Inferior parietal cortex (tissue), 1 donor: ENCODE results near the gene BABAM1.

Experiments
- DNase-seq: peaks from one replicate; pipeline ENCODE4 v3.0.0-alpha.2; 2016; ENCODE audit errors: extremely low spot score

Gene BABAM1

GRCh38 chr19:17266975-17267788 is at the start of gene BABAM1:
Gene BABAM1, plus strand, starts transcription at chr19:17267443. Its CDS starts 1,364 bp downstream, at chr19:17268807.
- DNase-seq, result peak; percentile 99

- DNase-seq, result no peak
Measured at GRCh38 chr19:17219286-17219685, 48.0 kb upstream of the BABAM1 start.

DNA sequence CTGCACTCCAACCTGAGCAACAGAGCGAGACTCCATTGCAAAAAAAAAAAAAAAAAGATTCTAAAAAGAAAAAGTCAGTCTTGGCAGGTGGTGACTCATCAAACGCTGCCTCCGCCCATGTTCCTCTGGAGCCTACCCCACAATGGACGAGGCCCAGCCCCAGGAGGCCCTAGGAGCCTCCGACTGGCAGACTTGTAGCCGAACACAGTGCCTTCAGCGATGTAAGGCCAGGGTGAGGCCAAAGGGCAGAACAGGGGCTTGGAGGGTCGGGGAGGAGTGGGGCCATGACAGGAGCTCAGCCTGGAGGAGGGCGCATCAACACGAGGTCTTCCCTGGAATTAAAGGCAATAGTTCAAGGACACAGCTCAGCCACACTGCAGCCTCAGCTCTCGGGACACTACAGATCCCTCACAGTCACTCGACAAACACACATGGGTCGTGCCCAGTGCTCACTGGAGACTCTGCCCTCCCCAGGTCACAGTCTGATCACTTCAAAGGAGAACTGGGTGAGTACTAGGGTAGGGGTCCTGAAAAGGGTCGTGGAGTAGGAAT is 47.0 kb upstream of the BABAM1 start:
- DNase-seq, result peak; percentile 20

DNA sequence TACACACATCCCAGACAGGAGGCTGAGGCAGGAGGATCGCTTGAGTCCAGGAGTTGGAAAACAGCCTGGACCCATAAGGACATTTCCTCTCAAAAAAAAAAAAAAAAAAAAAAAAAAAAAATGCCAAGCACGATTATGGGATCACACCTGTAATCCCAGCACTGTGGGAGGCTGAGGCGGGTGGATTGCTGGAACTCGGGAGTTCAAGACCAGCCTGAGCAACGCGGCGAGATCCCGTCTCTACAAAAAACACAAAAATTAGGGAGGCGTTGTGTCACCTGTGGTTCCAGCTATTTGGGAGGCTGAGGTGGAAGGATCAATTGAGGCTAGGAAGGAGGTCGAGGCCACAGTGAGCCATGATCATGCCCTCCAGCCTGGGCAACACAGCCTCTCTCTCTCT is 42.2 kb upstream of the BABAM1 start:
- DNase-seq, result no peak

DNA sequence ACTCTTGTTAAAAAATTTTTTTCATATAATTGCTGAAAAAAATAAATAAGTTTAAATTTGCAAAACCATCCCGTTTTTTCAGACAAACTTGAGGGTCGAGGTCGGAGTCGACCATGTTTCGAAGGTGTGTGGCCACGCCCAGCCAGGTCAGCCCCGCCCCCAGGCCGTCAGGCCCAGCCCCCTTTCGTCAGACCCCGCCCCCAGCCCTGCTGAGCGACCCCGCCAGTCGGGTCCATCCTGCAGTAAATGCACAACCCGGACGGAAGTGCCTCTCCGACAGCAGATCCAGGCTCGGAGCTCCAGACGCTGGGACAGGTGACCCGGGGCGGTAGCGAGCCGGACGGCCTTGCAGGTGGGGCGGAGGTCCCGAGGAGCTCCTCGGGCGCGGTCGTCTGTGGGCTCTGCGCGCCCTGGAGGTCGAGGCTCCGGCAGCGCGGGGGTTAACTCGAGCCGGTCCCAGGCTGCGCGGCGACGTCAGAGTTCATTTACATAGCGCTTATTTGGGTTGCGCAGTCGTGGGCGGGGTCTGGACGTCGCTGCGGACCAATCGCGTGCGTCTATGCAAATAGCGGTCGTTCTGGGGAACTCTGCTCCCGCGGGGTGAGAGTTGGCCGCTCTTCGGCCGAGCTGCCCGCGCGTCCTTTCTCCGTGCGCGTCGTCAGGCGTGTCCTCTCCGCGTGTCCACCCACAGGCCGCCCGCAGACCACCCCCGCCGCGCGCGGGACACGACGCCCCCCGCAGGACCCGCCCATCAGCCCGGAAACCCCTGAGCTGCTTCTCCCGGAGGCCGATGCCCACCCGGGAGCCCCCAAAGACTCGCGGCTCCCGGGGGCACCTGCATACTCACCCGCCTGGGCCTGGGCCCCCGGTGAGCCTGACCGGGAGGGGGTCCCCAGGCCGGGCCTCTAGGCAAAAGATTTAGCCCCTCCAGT is 41.0 kb upstream of the BABAM1 start, which contains the start of gene OCEL1:
OCEL1 (plus strand) TSS at position 225 of the 932 bp plus-strand sequence; CDS start at position 247, 22 bp downstream.
- peak; percentile 98 for DNase-seq

DNA sequence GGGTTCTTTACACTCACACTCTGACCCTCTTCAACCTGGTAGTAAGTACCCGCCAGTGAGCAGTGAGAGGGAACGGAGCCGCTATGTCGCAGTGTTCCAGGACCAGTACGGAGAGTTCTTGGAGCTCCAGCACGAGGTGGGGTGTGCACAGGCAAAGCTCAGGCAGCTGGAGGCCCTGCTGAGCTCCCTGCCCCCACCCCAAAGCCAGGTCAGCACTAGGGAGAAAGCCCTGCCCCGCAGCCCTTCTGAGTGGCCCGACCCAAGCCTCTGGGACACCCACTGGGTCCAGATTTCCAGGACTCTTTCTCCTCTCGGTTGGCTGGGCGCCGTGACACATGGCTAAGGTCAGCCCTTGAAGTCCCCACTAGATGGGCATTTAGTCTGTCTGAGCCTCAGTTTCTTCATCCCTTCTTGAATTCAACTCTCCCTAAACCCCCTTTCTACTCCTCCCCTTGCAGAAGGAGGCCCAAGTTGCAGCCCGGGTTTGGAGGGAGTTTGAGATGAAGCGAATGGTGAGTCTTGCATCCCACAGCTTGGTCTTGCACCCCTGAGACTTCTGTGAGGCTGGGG is 39.4 kb upstream of the BABAM1 start:
- no peak for DNase-seq

GRCh38 chr19:17229890-17230289 is 37.4 kb upstream of the BABAM1 start:
- no peak for DNase-seq

DNA sequence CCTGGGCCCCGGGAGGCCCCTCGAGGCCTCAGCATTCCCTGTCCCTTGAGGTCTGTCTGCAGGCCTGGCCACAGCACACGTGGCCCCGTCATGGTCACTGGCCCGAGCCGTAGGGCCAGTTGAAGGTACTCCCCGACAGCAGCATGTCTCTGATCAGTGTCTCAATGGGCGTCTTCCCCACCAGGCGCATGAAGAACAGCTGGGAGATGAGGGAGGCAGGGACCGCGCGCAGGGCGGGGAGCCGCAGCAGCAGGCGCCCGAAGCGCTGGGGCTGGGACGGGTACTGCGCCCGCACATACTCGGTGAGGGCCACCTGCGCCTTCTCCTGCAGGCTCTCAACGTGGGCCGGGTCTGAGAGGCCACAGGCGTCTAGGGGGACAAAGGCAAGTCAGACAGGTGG is 35.0 kb upstream of the BABAM1 start:
- DNase-seq, result no peak

DNA sequence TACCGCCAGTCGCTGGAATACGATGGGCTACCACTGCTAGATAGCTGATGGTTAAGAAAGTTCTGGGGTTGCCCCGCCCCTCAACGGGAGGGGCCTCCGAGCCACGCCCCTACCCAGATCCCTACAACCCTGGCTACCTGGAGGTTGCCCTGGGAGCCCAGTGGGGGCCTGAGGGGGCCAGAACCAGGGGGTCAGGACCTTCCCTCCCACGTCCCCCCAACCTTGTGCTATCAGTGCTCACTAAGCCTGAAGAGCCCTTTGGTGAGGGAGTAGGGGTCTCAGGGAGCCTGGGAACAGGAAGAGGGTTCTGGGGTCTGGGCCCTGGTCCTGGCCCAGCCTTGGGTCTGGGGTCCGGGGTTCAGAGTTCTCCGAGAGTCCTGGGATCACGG is 32.3 kb upstream of the BABAM1 start:
- no peak for DNase-seq

DNA sequence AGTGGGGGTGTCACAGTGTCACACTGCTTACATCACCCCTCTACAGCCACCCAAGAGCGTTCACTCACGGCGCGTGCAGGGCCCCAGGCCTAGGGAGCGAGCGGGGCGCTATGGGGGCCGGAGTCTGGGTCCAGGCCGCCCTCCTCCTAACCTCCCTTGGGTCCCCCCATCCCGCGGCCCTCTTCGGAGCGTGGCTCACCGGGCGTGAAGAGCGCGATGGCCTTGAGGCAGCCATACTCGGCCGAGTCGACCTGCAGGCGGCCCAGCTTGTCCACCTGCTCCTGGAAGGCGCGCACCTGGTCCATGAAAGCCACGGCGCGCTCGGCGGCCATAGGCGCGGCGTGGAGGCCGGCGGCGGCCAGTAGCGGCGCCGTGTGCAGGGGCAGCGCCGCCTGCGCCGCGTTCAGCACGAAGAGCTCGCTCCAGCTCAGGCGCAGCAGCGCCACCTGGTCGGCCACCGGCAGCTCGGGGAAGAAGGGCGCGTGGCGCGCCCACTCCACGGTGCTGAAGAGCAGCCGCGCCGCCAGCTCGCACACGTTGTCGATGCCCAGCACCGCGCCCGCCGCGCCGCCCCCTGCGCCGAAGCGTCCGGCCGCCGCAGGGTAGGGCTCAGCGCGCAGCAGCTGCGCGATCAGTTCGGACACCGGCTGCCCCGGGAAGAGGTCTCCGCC is 31.8 kb upstream of the BABAM1 start:
- peak; percentile 56 for DNase-seq

- DNase-seq, result no peak
Measured at GRCh38 chr19:17235971-17236777, 31.1 kb upstream of the BABAM1 start.

DNA sequence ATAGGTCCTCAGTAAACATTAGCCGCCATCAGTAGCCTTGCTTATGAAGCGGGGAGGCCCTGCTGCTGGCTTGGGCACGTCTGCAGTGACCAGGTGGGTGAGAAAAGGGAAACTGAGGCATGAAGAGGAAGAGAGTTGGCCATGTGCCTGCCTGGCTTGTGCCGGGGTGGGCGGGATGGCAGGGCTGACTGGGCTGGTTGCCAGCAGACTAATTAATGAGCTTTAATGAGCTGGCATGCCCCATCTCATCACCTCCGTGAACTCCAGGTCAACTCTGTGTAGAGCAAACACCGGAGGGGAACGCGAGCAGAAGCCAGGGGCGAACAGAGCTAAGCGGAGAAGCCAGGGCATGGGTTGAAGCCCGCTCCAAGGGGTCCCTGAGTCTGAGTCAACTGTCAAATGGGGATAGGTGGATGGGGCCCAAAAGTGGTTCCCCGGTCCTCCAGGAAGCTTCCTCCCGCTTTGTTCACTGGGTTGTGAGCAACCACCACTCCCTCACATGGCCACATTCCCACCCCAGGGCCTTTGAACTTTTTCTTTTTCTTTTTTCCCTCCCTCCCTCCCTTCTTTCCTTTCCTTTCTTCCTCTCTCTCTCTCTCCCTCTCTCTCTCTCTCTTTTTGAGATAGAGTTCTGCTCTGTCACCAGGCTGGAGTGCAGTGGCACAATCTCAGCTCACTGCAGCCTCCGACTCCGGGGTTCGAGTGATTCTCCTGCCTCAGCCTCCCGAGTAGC is 30.3 kb upstream of the BABAM1 start:
- DNase-seq, result no peak

- DNase-seq, result no peak
Measured at GRCh38 chr19:17237747-17238706, 29.2 kb upstream of the BABAM1 start.

GRCh38 chr19:17240062-17240752 is 27.0 kb upstream of the BABAM1 start:
- no peak for DNase-seq

DNA sequence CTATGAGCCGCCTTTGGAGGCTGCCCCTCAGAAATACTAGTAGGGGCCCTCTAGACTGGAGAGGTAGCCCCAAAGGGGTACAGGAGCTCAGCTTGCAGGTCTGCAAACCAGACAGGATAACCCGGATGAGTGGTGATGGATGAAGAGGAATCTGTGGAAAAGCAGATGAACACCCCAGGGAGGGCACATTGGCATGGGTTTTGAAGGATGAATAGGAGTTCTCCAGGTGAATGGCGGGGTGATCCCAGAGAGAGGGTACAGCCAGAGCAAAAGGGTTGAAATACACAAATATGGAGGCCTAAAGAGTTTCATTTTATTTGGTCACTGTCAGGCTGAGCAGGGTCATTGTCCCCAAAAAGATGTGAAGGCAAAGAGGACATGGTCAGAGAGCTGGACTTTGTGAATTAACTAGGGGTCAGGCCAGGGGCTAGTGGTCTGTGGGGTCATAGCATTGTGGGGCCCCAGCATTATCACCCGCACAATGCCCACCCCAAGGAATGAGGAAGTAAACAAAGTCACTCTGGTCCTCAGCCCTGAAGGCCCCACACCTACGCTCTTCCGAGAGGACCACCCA is 26.3 kb upstream of the BABAM1 start:
- no peak for DNase-seq

- no peak for DNase-seq
Measured at GRCh38 chr19:17242431-17243208, 24.6 kb upstream of the BABAM1 start.
